Measurements from ENCODE around the gene MRRF.

DNA sequence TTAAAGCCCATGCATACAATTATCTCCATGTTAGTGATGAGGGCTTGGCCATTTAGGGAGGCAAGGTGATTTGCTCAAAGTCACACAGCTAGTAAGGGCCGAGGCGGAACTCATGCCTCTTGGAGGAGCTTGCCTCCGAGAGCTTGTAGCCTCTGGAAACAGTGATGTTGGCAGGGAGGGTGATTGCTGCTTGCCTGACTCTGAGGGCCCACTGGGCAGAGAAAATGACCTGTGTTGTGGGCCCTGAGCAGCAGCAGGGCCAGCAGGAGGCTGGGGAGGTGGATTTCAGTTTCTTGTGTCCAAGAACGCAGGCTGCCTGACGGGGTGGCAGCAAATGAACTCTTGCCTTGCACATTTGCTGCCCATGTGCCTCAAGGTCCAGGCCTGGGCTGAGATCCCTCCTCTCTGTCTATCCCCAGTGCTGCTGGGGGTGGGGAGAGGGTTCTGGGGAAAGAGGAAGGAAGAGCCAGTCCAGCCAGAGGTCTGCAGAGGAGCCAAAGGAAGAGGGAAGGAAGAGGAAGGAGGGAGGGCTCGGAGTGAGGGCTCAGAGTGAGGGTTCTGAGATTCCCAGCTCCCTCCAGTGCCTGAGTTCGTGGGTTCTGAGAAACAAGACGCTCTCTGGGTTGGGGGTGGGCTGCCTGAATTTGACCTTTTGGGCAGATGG lies 90.0 kb downstream of the MRRF start:
- TF ChIP-seq GATA2 (IDR thresholded peaks at IDR 0.05; ENCODE audit: low read depth, low read length) (no peak), GATA3 (IDR thresholded peaks at IDR 0.05; ENCODE audit: low read depth, low read length) (no peak)

All from SH-SY5Y (cell line).